HEK293 (cell line): ENCODE results near the gene PLCD3.

Experiments
- IKZF3 ChIP-seq: fragments of 450-650 bp; IDR thresholded peaks from 2 replicates; pipeline ENCODE4 v1.5.0; 2018; ENCODE audit warnings: missing biosample characterization, mild to moderate bottlenecking, missing genetic modification characterization, moderate library complexity
- MZF1 ChIP-seq: fragments of 450-650 bp; formaldehyde crosslinking; IDR thresholded peaks from 2 replicates; pipeline ENCODE4 v1.5.1; 2017; ENCODE audit warnings: missing biosample characterization, missing genetic modification characterization, borderline replicate concordance
- OVOL3 ChIP-seq: fragments of 450-650 bp; formaldehyde crosslinking; IDR thresholded peaks from 2 replicates; pipeline ENCODE4 v1.5.1; 2016; ENCODE audit warnings: missing biosample characterization, missing genetic modification characterization
- SP3 ChIP-seq: fragments of 450-650 bp; formaldehyde crosslinking; IDR thresholded peaks from 2 replicates; pipeline ENCODE4 v1.5.1; 2016; ENCODE audit warnings: missing biosample characterization, missing genetic modification characterization
- SP7 ChIP-seq: fragments of 450-650 bp; formaldehyde crosslinking; IDR thresholded peaks from 2 replicates; pipeline ENCODE4 v1.5.1; 2016; ENCODE audit warnings: missing biosample characterization, missing genetic modification characterization
- TCF7L2 ChIP-seq: IDR thresholded peaks from 2 replicates; pipeline ENCODE4 v1.6.1; 2011; ENCODE audit warnings: low read depth, mild to moderate bottlenecking, inconsistent platforms, low read length, moderate library complexity, borderline replicate concordance
- YY2 ChIP-seq: fragments of 450-650 bp; formaldehyde crosslinking; IDR thresholded peaks from 2 replicates; pipeline ENCODE4 v1.5.1; 2016; ENCODE audit warnings: missing biosample characterization, missing genetic modification characterization
- ZBTB20 ChIP-seq: fragments of 450-650 bp; formaldehyde crosslinking; IDR thresholded peaks from 2 replicates; pipeline ENCODE4 v1.5.1; 2016; ENCODE audit warnings: missing biosample characterization, missing genetic modification characterization
- ZBTB48 ChIP-seq: fragments of 450-650 bp; formaldehyde crosslinking; IDR thresholded peaks from 2 replicates; pipeline ENCODE4 v1.5.1; 2016; ENCODE audit warnings: missing biosample characterization, missing genetic modification characterization
- ZBTB8A ChIP-seq: fragments of 450-650 bp; formaldehyde crosslinking; IDR thresholded peaks from 2 replicates; pipeline ENCODE4 v1.5.1; 2016; ENCODE audit warnings: missing biosample characterization, missing genetic modification characterization
- ZEB2 ChIP-seq: fragments of 450-650 bp; formaldehyde crosslinking; IDR thresholded peaks from 2 replicates; pipeline ENCODE4 v1.5.1; 2016; ENCODE audit warnings: missing biosample characterization, missing genetic modification characterization
- ZFP69B ChIP-seq: fragments of 450-650 bp; formaldehyde crosslinking; IDR thresholded peaks from 2 replicates; pipeline ENCODE4 v1.5.1; 2016; ENCODE audit warnings: missing biosample characterization, missing genetic modification characterization
- ZNF112 ChIP-seq: fragments of 450-650 bp; formaldehyde crosslinking; IDR thresholded peaks from 2 replicates; pipeline ENCODE4 v1.5.0; 2017; ENCODE audit warnings: missing biosample characterization, missing genetic modification characterization
- ZNF324 ChIP-seq: fragments of 450-650 bp; formaldehyde crosslinking; IDR thresholded peaks from 2 replicates; pipeline ENCODE4 v1.5.1; 2016; ENCODE audit warnings: missing biosample characterization, missing genetic modification characterization
- ZNF391 ChIP-seq: fragments of 450-650 bp; formaldehyde crosslinking; IDR thresholded peaks from 2 replicates; pipeline ENCODE4 v1.5.1; 2016; ENCODE audit warnings: low read depth, missing biosample characterization, missing genetic modification characterization, borderline replicate concordance
- ZNF433 ChIP-seq: fragments of 450-650 bp; formaldehyde crosslinking; IDR thresholded peaks from 2 replicates; pipeline ENCODE4 v1.5.1; 2016; ENCODE audit warnings: missing biosample characterization, missing genetic modification characterization, low read depth
- ZNF549 ChIP-seq: fragments of 450-650 bp; IDR thresholded peaks from 2 replicates; pipeline ENCODE4 v1.5.1; 2018; ENCODE audit warnings: missing biosample characterization, missing genetic modification characterization, mild to moderate bottlenecking, inconsistent platforms, moderate library complexity
- ZNF76 ChIP-seq: fragments of 450-650 bp; formaldehyde crosslinking; IDR thresholded peaks from 2 replicates; pipeline ENCODE4; 2016; ENCODE audit warnings: low read depth, missing biosample characterization, missing genetic modification characterization, borderline replicate concordance
- ZNF792 ChIP-seq: fragments of 450-650 bp; formaldehyde crosslinking; IDR thresholded peaks from 2 replicates; pipeline ENCODE4 v1.5.1; 2016; ENCODE audit warnings: missing biosample characterization, missing genetic modification characterization
- ZXDB ChIP-seq: fragments of 450-650 bp; formaldehyde crosslinking; IDR thresholded peaks from 2 replicates; pipeline ENCODE4 v1.5.1; 2016; ENCODE audit warnings: missing biosample characterization, missing genetic modification characterization
- TF ChIP-seq, protein P1 (sequence below): fragments of 450-650 bp; formaldehyde crosslinking; IDR thresholded peaks from 2 replicates; pipeline ENCODE4 v1.5.1; 2016; ENCODE audit warnings: missing biosample characterization, missing genetic modification characterization
- TF ChIP-seq, protein P2 (sequence below): fragments of 450-650 bp; formaldehyde crosslinking; IDR thresholded peaks from 2 replicates; pipeline ENCODE4 v1.5.1; 2016; ENCODE audit warnings: missing biosample characterization, missing genetic modification characterization
- TF ChIP-seq, protein P3 (sequence below): fragments of 450-650 bp; formaldehyde crosslinking; conservative IDR thresholded peaks from 2 replicates; pipeline ENCODE4 v1.5.1; 2016; ENCODE audit warnings: low read depth, missing biosample characterization, missing genetic modification characterization
- TF ChIP-seq, protein P4 (sequence below): fragments of 450-650 bp; formaldehyde crosslinking; IDR thresholded peaks from 2 replicates; pipeline ENCODE4 v1.5.1; 2016; ENCODE audit warnings: missing biosample characterization, missing genetic modification characterization
- TF ChIP-seq, protein P5 (sequence below): fragments of 450-650 bp; formaldehyde crosslinking; IDR thresholded peaks from 2 replicates; pipeline ENCODE4 v1.5.1; 2016; ENCODE audit warnings: missing biosample characterization, missing genetic modification characterization

PLCD3 gene

DNA sequence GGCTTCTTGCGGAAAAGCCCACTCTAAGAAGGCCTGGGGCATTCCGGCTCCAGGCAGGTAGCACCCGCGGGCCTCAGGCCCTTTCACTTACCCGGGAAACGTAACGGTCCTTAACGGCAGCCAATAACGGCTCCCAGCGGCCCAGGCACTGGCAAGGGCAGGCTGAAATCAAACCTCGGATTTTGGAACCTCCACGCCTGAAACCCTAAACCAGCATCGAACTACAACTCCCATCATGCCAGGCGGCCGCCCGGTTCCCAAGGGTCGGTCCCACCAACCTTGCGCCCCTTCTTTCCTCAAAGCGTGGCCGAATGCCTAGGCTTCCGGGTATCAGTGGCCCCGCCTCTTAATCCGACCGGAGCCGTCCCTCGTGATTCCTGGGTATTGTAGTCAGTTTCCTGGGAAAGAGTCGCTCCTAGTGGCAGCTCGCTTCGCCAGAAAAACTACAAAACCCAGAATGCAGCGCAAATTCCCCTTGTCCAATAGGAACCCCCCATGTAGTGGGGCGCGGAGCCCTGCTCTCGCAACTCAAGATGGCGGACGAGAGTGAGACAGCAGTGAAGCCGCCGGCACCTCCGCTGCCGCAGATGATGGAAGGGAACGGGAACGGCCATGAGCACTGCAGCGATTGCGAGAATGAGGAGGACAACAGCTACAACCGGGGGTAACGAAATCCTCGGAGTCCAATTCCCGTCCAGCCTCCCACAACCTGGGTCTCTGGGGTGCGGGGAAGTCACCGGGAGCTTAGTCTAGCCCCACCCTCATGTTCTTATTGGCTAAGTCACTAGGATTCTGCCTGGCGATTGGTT, 71.3 kb downstream of the PLCD3 start, which contains the start of gene NMT1 (continued):
- TF ChIP-seq OVOL3 (tag by site-specific recombination): peak; percentile 90
- TF ChIP-seq IKZF3 (tag by site-specific recombination): peak; percentile 56; the same call in 1 of the 2 replicates
- TF ChIP-seq, protein P1, sequence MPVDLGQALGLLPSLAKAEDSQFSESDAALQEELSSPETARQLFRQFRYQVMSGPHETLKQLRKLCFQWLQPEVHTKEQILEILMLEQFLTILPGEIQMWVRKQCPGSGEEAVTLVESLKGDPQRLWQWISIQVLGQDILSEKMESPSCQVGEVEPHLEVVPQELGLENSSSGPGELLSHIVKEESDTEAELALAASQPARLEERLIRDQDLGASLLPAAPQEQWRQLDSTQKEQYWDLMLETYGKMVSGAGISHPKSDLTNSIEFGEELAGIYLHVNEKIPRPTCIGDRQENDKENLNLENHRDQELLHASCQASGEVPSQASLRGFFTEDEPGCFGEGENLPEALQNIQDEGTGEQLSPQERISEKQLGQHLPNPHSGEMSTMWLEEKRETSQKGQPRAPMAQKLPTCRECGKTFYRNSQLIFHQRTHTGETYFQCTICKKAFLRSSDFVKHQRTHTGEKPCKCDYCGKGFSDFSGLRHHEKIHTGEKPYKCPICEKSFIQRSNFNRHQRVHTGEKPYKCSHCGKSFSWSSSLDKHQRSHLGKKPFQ (tag by site-specific recombination): peak; percentile 45; the same call in 1 of the 2 replicates
- TF ChIP-seq, protein P2, sequence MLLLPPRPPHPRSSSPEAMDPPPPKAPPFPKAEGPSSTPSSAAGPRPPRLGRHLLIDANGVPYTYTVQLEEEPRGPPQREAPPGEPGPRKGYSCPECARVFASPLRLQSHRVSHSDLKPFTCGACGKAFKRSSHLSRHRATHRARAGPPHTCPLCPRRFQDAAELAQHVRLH (tag by site-specific recombination): peak; percentile 66; the same call in 1 of the 2 replicates
- no peak for TF ChIP-seq ZNF433
- TF ChIP-seq ZNF549: no peak
- no peak for TF ChIP-seq MZF1 (tag by site-specific recombination)
- TF ChIP-seq ZBTB20: peak; percentile 80
- peak; percentile 38 for TF ChIP-seq SP7 (tag by site-specific recombination)
- TF ChIP-seq, protein P3, sequence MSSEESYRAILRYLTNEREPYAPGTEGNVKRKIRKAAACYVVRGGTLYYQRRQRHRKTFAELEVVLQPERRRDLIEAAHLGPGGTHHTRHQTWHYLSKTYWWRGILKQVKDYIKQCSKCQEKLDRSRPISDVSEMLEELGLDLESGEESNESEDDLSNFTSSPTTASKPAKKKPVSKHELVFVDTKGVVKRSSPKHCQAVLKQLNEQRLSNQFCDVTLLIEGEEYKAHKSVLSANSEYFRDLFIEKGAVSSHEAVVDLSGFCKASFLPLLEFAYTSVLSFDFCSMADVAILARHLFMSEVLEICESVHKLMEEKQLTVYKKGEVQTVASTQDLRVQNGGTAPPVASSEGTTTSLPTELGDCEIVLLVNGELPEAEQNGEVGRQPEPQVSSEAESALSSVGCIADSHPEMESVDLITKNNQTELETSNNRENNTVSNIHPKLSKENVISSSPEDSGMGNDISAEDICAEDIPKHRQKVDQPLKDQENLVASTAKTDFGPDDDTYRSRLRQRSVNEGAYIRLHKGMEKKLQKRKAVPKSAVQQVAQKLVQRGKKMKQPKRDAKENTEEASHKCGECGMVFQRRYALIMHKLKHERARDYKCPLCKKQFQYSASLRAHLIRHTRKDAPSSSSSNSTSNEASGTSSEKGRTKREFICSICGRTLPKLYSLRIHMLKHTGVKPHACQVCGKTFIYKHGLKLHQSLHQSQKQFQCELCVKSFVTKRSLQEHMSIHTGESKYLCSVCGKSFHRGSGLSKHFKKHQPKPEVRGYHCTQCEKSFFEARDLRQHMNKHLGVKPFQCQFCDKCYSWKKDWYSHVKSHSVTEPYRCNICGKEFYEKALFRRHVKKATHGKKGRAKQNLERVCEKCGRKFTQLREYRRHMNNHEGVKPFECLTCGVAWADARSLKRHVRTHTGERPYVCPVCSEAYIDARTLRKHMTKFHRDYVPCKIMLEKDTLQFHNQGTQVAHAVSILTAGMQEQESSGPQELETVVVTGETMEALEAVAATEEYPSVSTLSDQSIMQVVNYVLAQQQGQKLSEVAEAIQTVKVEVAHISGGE (tag by site-specific recombination): peak; percentile 96
- TF ChIP-seq TCF7L2: peak; percentile 68; the same call in 1 of the 2 replicates
- peak; percentile 97 for TF ChIP-seq YY2 (tag by site-specific recombination)
- peak; percentile 74 for TF ChIP-seq ZBTB48 (tag by site-specific recombination)
- no peak for TF ChIP-seq ZNF792 (tag by site-specific recombination)
- TF ChIP-seq SP3 (tag by site-specific recombination): peak; percentile 99
- TF ChIP-seq ZFP69B: peak; percentile 94
- peak; percentile 29; the same call in 1 of the 2 replicates for TF ChIP-seq ZEB2
- TF ChIP-seq, protein P4, sequence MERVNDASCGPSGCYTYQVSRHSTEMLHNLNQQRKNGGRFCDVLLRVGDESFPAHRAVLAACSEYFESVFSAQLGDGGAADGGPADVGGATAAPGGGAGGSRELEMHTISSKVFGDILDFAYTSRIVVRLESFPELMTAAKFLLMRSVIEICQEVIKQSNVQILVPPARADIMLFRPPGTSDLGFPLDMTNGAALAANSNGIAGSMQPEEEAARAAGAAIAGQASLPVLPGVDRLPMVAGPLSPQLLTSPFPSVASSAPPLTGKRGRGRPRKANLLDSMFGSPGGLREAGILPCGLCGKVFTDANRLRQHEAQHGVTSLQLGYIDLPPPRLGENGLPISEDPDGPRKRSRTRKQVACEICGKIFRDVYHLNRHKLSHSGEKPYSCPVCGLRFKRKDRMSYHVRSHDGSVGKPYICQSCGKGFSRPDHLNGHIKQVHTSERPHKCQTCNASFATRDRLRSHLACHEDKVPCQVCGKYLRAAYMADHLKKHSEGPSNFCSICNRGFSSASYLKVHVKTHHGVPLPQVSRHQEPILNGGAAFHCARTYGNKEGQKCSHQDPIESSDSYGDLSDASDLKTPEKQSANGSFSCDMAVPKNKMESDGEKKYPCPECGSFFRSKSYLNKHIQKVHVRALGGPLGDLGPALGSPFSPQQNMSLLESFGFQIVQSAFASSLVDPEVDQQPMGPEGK (tag by site-specific recombination): peak; percentile 63; the same call in 1 of the 2 replicates
- peak; percentile 86 for TF ChIP-seq ZBTB8A (tag by site-specific recombination)
- peak; percentile 99 for TF ChIP-seq ZNF76
- TF ChIP-seq ZNF112: no peak
- TF ChIP-seq, protein P5, sequence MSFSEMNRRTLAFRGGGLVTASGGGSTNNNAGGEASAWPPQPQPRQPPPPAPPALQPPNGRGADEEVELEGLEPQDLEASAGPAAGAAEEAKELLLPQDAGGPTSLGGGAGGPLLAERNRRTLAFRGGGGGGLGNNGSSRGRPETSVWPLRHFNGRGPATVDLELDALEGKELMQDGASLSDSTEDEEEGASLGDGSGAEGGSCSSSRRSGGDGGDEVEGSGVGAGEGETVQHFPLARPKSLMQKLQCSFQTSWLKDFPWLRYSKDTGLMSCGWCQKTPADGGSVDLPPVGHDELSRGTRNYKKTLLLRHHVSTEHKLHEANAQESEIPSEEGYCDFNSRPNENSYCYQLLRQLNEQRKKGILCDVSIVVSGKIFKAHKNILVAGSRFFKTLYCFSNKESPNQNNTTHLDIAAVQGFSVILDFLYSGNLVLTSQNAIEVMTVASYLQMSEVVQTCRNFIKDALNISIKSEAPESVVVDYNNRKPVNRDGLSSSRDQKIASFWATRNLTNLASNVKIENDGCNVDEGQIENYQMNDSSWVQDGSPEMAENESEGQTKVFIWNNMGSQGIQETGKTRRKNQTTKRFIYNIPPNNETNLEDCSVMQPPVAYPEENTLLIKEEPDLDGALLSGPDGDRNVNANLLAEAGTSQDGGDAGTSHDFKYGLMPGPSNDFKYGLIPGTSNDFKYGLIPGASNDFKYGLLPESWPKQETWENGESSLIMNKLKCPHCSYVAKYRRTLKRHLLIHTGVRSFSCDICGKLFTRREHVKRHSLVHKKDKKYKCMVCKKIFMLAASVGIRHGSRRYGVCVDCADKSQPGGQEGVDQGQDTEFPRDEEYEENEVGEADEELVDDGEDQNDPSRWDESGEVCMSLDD (tag by site-specific recombination): peak; percentile 99
- peak; percentile 88 for TF ChIP-seq ZXDB
- TF ChIP-seq ZNF324: 0 out of 2 replicates have a peak, but pooled peaks have one; percentile 27
- peak; percentile 83; the same call in 1 of the 2 replicates for TF ChIP-seq ZNF391
